GM12878 (cell line): ENCODE data around the gene IER2. TPM values are rescaled to one million over a fixed set of nuclear protein-coding genes. Genes with fewer than 3 reads are reported as not detected.

Experiments used
- ATF7 ChIP-seq: fragments of 450-650 bp; IDR thresholded peaks from 2 replicates; pipeline ENCODE4 v1.6.1; 2016; ENCODE audit warnings: low read depth, mild to moderate bottlenecking
- BMI1 ChIP-seq: fragments of 450-650 bp; IDR thresholded peaks from 2 replicates; pipeline ENCODE4 v1.6.1; 2016; ENCODE audit warnings: mild to moderate bottlenecking, moderate library complexity, borderline replicate concordance
- CREB1 ChIP-seq: IDR thresholded peaks from 2 replicates; pipeline ENCODE4 v1.6.1; 2012; ENCODE audit warnings: low read depth, mild to moderate bottlenecking, inconsistent platforms
- CREM ChIP-seq: IDR thresholded peaks from 2 replicates; pipeline ENCODE4 v1.6.1; 2014; ENCODE audit warnings: antibody characterized with exemption, low read depth
- FOXM1 ChIP-seq: IDR thresholded peaks from 2 replicates; pipeline ENCODE4 v1.6.1; 2012; ENCODE audit warnings: low read depth, mild to moderate bottlenecking, inconsistent platforms, low read length, moderate library complexity
- IRF5 ChIP-seq: fragments of 450-650 bp; IDR thresholded peaks from 2 replicates; pipeline ENCODE4 v1.6.1; 2017; ENCODE audit warnings: borderline replicate concordance
- MLLT1 ChIP-seq: fragments of 450-650 bp; IDR thresholded peaks from 2 replicates; pipeline ENCODE4 v1.6.1; 2016; ENCODE audit warnings: mild to moderate bottlenecking
- MYB ChIP-seq: fragments of 150-350 bp; IDR thresholded peaks from 2 replicates; pipeline ENCODE4 v1.6.1; 2014; ENCODE audit warnings: mild to moderate bottlenecking, low read depth, low read length, borderline replicate concordance
- NFYB ChIP-seq: IDR thresholded peaks from 2 replicates; pipeline ENCODE4 v1.6.1; 2011; ENCODE audit warnings: low read depth, mild to moderate bottlenecking, low read length, improper control_type of control experiment, moderate library complexity; ENCODE audit not compliant: insufficient read depth
- NRF1 ChIP-seq: conservative IDR thresholded peaks from 2 replicates; pipeline ENCODE4 v1.6.1; 2011; ENCODE audit warnings: mild to moderate bottlenecking, low read depth, low read length, improper control_type of control experiment
- RAD21 ChIP-seq: IDR thresholded peaks from 2 replicates; pipeline ENCODE4 v1.6.1; 2011; ENCODE audit warnings: mild to moderate bottlenecking, low read depth, low read length, moderate library complexity; ENCODE audit not compliant: insufficient read depth
- RB1 ChIP-seq: fragments of 450-650 bp; formaldehyde crosslinking; IDR thresholded peaks from 2 replicates; pipeline ENCODE4 v1.6.1; 2017; ENCODE audit warnings: mild to moderate bottlenecking, borderline replicate concordance
- STAT1 ChIP-seq: fragments of 450-650 bp; conservative IDR thresholded peaks from 2 replicates; pipeline ENCODE4 v1.6.1; 2014; ENCODE audit warnings: antibody characterized with exemption, mild to moderate bottlenecking
- SUZ12 ChIP-seq: fragments of 200-600 bp; sonication (generic); IDR thresholded peaks from one replicate; pipeline ENCODE4 v1.6.1; 2018; ENCODE audit warnings: antibody characterized with exemption, mild to moderate bottlenecking; ENCODE audit not compliant: unreplicated experiment
- TARDBP ChIP-seq: IDR thresholded peaks from 2 replicates; pipeline ENCODE4 v1.6.1; 2016; ENCODE audit warnings: borderline replicate concordance
- WRNIP1 ChIP-seq: IDR thresholded peaks from 2 replicates; pipeline ENCODE4 v1.6.1; 2011; ENCODE audit warnings: low read depth, low read length, improper control_type of control experiment, borderline replicate concordance
- YY1 ChIP-seq: IDR thresholded peaks from 2 replicates; pipeline ENCODE4 v1.6.1; 2011; ENCODE audit warnings: low read depth, mild to moderate bottlenecking, low read length
- ZNF384 ChIP-seq: IDR thresholded peaks from 2 replicates; pipeline ENCODE4 v1.6.1; 2012; ENCODE audit warnings: low read depth, mild to moderate bottlenecking, low read length, improper control_type of control experiment, borderline replicate concordance
- polyA plus RNA-seq, 11 experiments: library from polyadenylated mRNA; depleted of rRNA in 4 of 11; unstranded in 6 of 11; stranded (reverse) in 5 of 11; fragments of >200 nt; fragmentation: Nextera tagmentation in 4 of 11; fragmentation: Illumina TruSeq in 1 of 11; extraction: Ambion mirVana in 4 of 11; extraction: Trizol in 1 of 11; gene quantifications; 1 replicate in 1 of 11; 2 replicates in 10 of 11; pipeline versions ENCODE4 v1.2.1 to v1.2.3, GENCODE V29; 2011 to 2016; ENCODE audit warnings: inconsistent platforms in 2 of 11, missing spikeins in 2 of 11, low read depth in 1 of 11
- total RNA-seq, 4 experiments: library from RNA; depleted of rRNA in 3 of 4; stranded (reverse); fragments of >200 nt in 3 of 4; fragmentation: Illumina TruSeq in 1 of 4; extraction: Trizol in 1 of 4; gene quantifications; 2 replicates each; pipeline versions ENCODE4 v1.2.1 to v1.2.3, GENCODE V29; 2013 to 2021
- TF ChIP-seq, protein P1 (sequence below): fragments of 450-650 bp; IDR thresholded peaks from 2 replicates; pipeline ENCODE4 v1.6.1; 2016; ENCODE audit warnings: mild to moderate bottlenecking, moderate library complexity, borderline replicate concordance
- TF ChIP-seq, protein P2 (sequence below): fragments of 450-650 bp; IDR thresholded peaks from 2 replicates; pipeline ENCODE4 v1.6.1; 2018; ENCODE audit warnings: borderline replicate concordance, mild to moderate bottlenecking; ENCODE audit not compliant: partially characterized antibody

The IER2 gene
- total and polyA plus RNA-seq, 10 of the 15 experiments (the other 5 are each of a cell fraction or from before 2014, with no cell fraction given), result 2.8 to 94.5 (median 24.9) TPM

- TF ChIP-seq, protein P1, sequence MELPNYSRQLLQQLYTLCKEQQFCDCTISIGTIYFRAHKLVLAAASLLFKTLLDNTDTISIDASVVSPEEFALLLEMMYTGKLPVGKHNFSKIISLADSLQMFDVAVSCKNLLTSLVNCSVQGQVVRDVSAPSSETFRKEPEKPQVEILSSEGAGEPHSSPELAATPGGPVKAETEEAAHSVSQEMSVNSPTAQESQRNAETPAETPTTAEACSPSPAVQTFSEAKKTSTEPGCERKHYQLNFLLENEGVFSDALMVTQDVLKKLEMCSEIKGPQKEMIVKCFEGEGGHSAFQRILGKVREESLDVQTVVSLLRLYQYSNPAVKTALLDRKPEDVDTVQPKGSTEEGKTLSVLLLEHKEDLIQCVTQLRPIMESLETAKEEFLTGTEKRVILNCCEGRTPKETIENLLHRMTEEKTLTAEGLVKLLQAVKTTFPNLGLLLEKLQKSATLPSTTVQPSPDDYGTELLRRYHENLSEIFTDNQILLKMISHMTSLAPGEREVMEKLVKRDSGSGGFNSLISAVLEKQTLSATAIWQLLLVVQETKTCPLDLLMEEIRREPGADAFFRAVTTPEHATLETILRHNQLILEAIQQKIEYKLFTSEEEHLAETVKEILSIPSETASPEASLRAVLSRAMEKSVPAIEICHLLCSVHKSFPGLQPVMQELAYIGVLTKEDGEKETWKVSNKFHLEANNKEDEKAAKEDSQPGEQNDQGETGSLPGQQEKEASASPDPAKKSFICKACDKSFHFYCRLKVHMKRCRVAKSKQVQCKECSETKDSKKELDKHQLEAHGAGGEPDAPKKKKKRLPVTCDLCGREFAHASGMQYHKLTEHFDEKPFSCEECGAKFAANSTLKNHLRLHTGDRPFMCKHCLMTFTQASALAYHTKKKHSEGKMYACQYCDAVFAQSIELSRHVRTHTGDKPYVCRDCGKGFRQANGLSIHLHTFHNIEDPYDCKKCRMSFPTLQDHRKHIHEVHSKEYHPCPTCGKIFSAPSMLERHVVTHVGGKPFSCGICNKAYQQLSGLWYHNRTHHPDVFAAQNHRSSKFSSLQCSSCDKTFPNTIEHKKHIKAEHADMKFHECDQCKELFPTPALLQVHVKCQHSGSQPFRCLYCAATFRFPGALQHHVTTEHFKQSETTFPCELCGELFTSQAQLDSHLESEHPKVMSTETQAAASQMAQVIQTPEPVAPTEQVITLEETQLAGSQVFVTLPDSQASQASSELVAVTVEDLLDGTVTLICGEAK, result peak; percentile 34; the same call in 1 of the 2 replicates
- TF ChIP-seq RAD21 (no peak), YY1 (no peak), IRF5 (no peak), WRNIP1 (no peak), SUZ12 (no peak), ZNF384 (no peak), NFYB (no peak), STAT1 (no peak), ATF7 (peak; percentile 34; the same call in 1 of the 2 replicates), FOXM1 (no peak), MYB (no peak), NRF1 (no peak), BMI1 (no peak), RB1 (peak; percentile 59; the same call in 1 of the 2 replicates), MLLT1 (0 out of 2 replicates have a peak, but pooled peaks have one; percentile 32), CREB1 (no peak), CREM (0 out of 2 replicates have a peak, but pooled peaks have one; percentile 24), TARDBP (no peak)
- TF ChIP-seq, protein P2, sequence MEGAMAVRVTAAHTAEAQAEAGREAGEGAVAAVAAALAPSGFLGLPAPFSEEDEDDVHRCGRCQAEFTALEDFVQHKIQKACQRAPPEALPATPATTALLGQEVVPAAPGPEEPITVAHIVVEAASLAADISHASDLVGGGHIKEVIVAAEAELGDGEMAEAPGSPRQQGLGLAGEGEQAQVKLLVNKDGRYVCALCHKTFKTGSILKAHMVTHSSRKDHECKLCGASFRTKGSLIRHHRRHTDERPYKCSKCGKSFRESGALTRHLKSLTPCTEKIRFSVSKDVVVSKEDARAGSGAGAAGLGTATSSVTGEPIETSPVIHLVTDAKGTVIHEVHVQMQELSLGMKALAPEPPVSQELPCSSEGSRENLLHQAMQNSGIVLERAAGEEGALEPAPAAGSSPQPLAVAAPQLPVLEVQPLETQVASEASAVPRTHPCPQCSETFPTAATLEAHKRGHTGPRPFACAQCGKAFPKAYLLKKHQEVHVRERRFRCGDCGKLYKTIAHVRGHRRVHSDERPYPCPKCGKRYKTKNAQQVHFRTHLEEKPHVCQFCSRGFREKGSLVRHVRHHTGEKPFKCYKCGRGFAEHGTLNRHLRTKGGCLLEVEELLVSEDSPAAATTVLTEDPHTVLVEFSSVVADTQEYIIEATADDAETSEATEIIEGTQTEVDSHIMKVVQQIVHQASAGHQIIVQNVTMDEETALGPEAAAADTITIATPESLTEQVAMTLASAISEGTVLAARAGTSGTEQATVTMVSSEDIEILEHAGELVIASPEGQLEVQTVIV, result no peak
Measured at GRCh38 chr19:13102666-13103580, 47.3 kb upstream of the IER2 start, which contains the start of gene LYL1 (continued).
